Heart right ventricle (tissue), 16 donors: ENCODE results near the gene PGAM2. TPM values are rescaled to one million over a fixed set of nuclear protein-coding genes. Genes with fewer than 3 reads are reported as not detected.

Experiments
- ATAC-seq, 8 donors: fragments of 200-7000 bp; cut with Tn5 transposase; one replicate each; pipeline ENCODE4 v1.9.1; 2020; ENCODE audit warnings: mild to moderate bottlenecking in 8 of 8, moderate library complexity in 8 of 8, moderate number of reproducible peaks in 1 of 8
- DNase-seq, 2 donors: peaks; one replicate each; pipeline ENCODE4 v3.0.0-alpha.2; 2020
- H3K27ac ChIP-seq, 10 donors: fragments of 200-600 bp; sonication (generic) in 2 of 10; one replicate each; pipeline versions ENCODE4 v1.5.0 to v1.8.0; 2020 to 2022; ENCODE audit warnings: mild to moderate bottlenecking in 3 of 10
- H3K27me3 ChIP-seq, 7 donors: fragments of 200-600 bp; one replicate each; pipeline ENCODE4 v1.8.0; 2021 to 2022; ENCODE audit warnings: mild to moderate bottlenecking in 2 of 7
- H3K36me3 ChIP-seq, 9 donors: fragments of 200-600 bp; sonication (generic) in 1 of 9; one replicate each; pipeline versions ENCODE4 v1.5.0 to v1.8.0; 2020 to 2022; ENCODE audit warnings: mild to moderate bottlenecking in 2 of 9
- H3K4me1 ChIP-seq, 9 donors: fragments of 200-600 bp; sonication (generic) in 1 of 9; one replicate each; pipeline versions ENCODE4 v1.5.0 to v1.8.0; 2020 to 2022; ENCODE audit warnings: mild to moderate bottlenecking in 4 of 9
- H3K4me3 ChIP-seq, 10 donors: fragments of 200-600 bp; sonication (generic) in 2 of 10; one replicate each; pipeline versions ENCODE4 v1.5.0 to v1.8.0; 2020 to 2022; ENCODE audit warnings: mild to moderate bottlenecking in 7 of 10, moderate library complexity in 2 of 10
- H3K9me3 ChIP-seq, 11 donors: fragments of 200-600 bp in 10 of 11; sonication (generic) in 2 of 11; one replicate each; pipeline versions ENCODE4 v1.5.0 to v1.8.0; 2013 to 2022; ENCODE audit warnings: mild to moderate bottlenecking in 2 of 11, control low read depth in 1 of 11, moderate library complexity in 1 of 11
- CTCF ChIP-seq, 9 donors: fragments of 200-600 bp; sonication (generic) in 2 of 9; IDR thresholded peaks; one replicate each; pipeline versions ENCODE4 v1.5.0 to v1.8.0; 2021 to 2022; ENCODE audit warnings: antibody characterized with exemption in 9 of 9, mild to moderate bottlenecking in 5 of 9, moderate library complexity in 1 of 9
- WGBS, 2 donors: extraction: QIAGEN DNeasy Blood & Tissue Kit; methylation state at CpG; one replicate each; pipeline ENCODE4 v1.1.7; 2013; ENCODE audit warnings: inconsistent platforms in 1 of 2; 5-methylcytosine and 5-hydroxymethylcytosine counted together
- intact Hi-C, 10 donors: fragments of 100-400 bp; cut with DNase I; formaldehyde crosslinking; loops; one replicate each; pipeline versions ENCODE4 v1.11.1 to v1.14.2; 2022
- polyA plus RNA-seq, 2 donors: library from polyadenylated mRNA; stranded (reverse); fragments of 200-250 nt; gene quantifications; one replicate each; pipeline ENCODE4 v1.2.3, GENCODE V29; 2013
- total RNA-seq, 10 donors: library from RNA; stranded (reverse); fragmentation: NEBNext Ultra II Directional in 3 of 10; extraction: Animal tissue kit (Norgen Biotek cat#: 25700) in 3 of 10; gene quantifications; one replicate each; pipeline versions ENCODE4 v1.2.1 to v1.2.4, GENCODE V29; 2021 to 2023
- donor health status: Arrhythmogenic right ventricular cardiomyopathy.
- donor health status: ischemic (EF 13 %, LVEDD 7.1; RV severe dilation, severe dysfunction).
- donor health status: healthy with polysubstance abuse.
- donor health status: DM: no; HTN: yes; CAD: no.
- donor health status: DM: no; HTN: no; CAD: no.
- donor health status: ischemic (EF 25% LVEDD 6.9; RV normal size, moderate dysfunction).
- donor health status: ischemic (EF 25% LVEDD 5.7; RV mildly dilated, moderate dysfunction).
- donor health status: healthy.
- donor health status: DM: yes; HTN: yes; CAD: no.
- donor health status: Ischemic cardiomyopathy.
- donor health status: ischemic (EF 35%, LVEDD 5.7; RV mildly dilated, moderate dysfunction).
- donor health status: nonischemic (EF 11% LVEDD 7.7; RV severe dilation, severe dysfunction).
- donor health status: DM: yes; HTN: yes; CAD: no.
- donor health status: PGD.
- donor health status: ischemic (EF 29% LVEDD 5.4; RV normal size, mild dysfunction).
- donor health status: nonischemic (EF 23%, LVEDD 6.1; RV moderate dilation, normal function).

The PGAM2 gene
- total and polyA plus RNA-seq, 12 donors = 367 to 2,327 (median 557) TPM

- ATAC-seq = no peak
- DNase-seq = no peak
- intact Hi-C loops = loop anchor here in 4 of 10 donors (5.0 to 10.0 kb wide), 6 partner anchors 32 to 123 kb away; partner anchors contain the start of genes POLD2 (in 2 of the 4) and YKT6 (in 1 of the 4)
- Histone ChIP-seq H3K27ac (peak overlapping the region in 6 of 10 donors; percentile 14 to 96 (median 82)), H3K9me3 (no peaks in the 10 kb centered on the region), H3K27me3 (no peaks in the 10 kb centered on the region), H3K36me3 (peaks cover 0 to 63% (median 40%) of the 10 kb centered on the region in 9 donors), H3K4me1 (peaks cover 9 to 71% (median 43%) of the 10 kb centered on the region in 9 donors), H3K4me3 (no peak overlapping the region)
- 78 to 83% methylated on average over 11 of the region's 11 CpGs for WGBS, 2 donors
- TF ChIP-seq CTCF (IDR thresholded peaks at IDR 0.05) = no peak
Observed at GRCh38 chr7:44079331-44080021, 14.1 kb upstream of the PGAM2 start.

- DNase-seq = no peak
- ATAC-seq = no peak
- H3K36me3 ChIP-seq = peaks cover 0 to 73% (median 46%) of the 10 kb centered on the region in 9 donors
Observed at GRCh38 chr7:44078521-44078920, 13.2 kb upstream of the PGAM2 start.

GRCh38 chr7:44077681-44078091 is 12.3 kb upstream of the PGAM2 start:
- ATAC-seq (peak; percentile 1 to 52 (median 26)), DNase-seq (peak in 1 of 2 donors; percentile 72)
- Histone ChIP-seq H3K27me3 (no peaks in the 10 kb centered on the region), H3K36me3 (peaks cover 0 to 81% (median 53%) of the 10 kb centered on the region in 9 donors), H3K4me3 (no peak overlapping the region), H3K4me1 (peaks cover 22 to 82% (median 58%) of the 10 kb centered on the region in 9 donors), H3K27ac (peak overlapping the region in 8 of 10 donors; percentile 74 to 96 (median 78)), H3K9me3 (no peaks in the 10 kb centered on the region)
- WGBS, 2 donors = 44 to 58% methylated on average over 5 of the region's 5 CpGs
- intact Hi-C loops = loop anchor here in 2 of 10 donors (5.0 to 10.0 kb wide), 2 partner anchors 45 to 117 kb away; partner anchors contain the start of gene POLD2 (in 1 of the 2)
- no peak for TF ChIP-seq CTCF (IDR thresholded peaks at IDR 0.05)

More at GRCh38 chr7:44078521-44078920, 13.2 kb upstream of the PGAM2 start:
- TF ChIP-seq CTCF (IDR thresholded peaks at IDR 0.05) = no peak
- Histone ChIP-seq H3K27ac (peak overlapping the region in 9 of 10 donors; percentile 64 to 96 (median 79)), H3K4me1 (peaks cover 13 to 81% (median 51%) of the 10 kb centered on the region in 9 donors), H3K27me3 (no peaks in the 10 kb centered on the region), H3K9me3 (no peaks in the 10 kb centered on the region), H3K4me3 (no peak overlapping the region)
- intact Hi-C loops = loop anchor here in 2 of 10 donors (5.0 to 10.0 kb wide), 2 partner anchors 44 to 116 kb away; partner anchors contain the start of gene POLD2 (in 1 of the 2)
- WGBS, 2 donors = 72 to 73% methylated on average over 8 of the region's 8 CpGs

- intact Hi-C loops = loop anchor here in 2 of 10 donors (5.0 to 10.0 kb wide), 2 partner anchors 45 to 118 kb away; partner anchors contain the start of gene POLD2 (in 1 of the 2)
- ATAC-seq (no peak), DNase-seq (no peak)
- peak overlapping the region in 8 of 10 donors; percentile 19 to 96 (median 78) for H3K27ac ChIP-seq
- WGBS, 2 donors = 86 to 88% methylated on average over 9 of the region's 9 CpGs
- no peaks in the 10 kb centered on the region for H3K27me3 ChIP-seq
- peaks cover 24 to 88% (median 65%) of the 10 kb centered on the region in 9 donors for H3K4me1 ChIP-seq
- no peak overlapping the region for H3K4me3 ChIP-seq
- peaks cover 0 to 82% (median 53%) of the 10 kb centered on the region in 9 donors for H3K36me3 ChIP-seq
- H3K9me3 ChIP-seq = no peaks in the 10 kb centered on the region
- TF ChIP-seq CTCF (IDR thresholded peaks at IDR 0.05) = no peak
Observed at GRCh38 chr7:44077061-44077460, 11.7 kb upstream of the PGAM2 start.
